ENCODE measurements around the gene ASCL2.

The ASCL2 gene

DNA sequence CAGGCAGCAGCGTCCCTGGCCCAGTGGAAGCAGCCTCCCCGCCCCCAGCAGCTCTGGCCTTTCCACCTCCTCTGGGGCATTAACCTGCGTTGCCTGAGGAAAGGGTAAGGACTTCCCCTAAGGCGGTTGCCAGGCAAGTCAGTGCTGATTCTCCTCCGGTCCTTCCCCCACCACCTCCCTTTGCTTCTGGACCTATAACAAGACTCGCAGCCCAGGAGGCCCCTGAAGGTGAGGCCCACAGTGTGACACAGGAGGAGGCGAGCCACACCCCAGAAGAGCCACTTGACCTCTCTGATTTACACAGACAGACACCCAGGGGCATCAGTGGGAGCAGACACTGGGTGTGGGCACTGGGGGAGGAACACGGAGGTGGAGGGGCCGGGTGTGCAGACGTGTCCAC lies 35.4 kb downstream of the ASCL2 start:
- DNase-seq (ENCODE audit: low read depth in 2 of 2) = no peak

DNA sequence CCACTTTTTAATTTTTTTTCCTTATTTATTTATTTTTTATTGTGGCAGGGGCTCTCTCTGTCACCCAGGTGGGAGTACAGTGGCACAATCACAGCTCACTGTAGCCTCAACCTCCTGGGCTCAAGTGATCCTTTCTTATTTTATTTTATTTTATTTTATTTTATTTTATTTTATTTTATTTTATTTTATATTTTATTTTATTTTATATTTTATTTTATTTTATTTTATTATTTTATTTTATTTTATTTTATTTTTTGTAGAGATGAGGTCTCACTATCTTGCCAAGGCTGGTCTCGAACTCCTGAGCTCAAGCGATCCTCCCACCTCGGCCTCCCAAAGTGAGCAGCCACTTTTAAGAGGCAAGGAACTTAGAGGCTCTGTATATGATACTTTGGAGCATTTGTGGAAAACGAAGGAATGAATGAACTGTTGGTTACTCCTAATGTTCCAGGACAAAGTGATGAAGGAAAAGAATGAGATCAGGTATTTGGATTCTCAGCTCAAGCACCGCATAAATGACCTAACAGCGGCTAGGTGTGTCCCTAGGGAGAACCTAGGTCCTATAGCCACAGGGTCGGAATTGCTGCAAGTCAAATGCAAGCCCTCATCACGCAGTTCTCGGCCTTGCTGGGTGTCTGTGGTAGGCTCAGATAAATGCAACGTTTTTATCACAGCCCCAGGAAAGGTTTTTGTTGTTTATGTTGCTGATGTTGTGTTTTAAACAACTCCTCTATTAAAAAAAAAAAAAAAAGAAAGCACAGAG lies 36.5 kb downstream of the ASCL2 start:
- DNase-seq (ENCODE audit: low read depth in 2 of 2) = no peak

DNA sequence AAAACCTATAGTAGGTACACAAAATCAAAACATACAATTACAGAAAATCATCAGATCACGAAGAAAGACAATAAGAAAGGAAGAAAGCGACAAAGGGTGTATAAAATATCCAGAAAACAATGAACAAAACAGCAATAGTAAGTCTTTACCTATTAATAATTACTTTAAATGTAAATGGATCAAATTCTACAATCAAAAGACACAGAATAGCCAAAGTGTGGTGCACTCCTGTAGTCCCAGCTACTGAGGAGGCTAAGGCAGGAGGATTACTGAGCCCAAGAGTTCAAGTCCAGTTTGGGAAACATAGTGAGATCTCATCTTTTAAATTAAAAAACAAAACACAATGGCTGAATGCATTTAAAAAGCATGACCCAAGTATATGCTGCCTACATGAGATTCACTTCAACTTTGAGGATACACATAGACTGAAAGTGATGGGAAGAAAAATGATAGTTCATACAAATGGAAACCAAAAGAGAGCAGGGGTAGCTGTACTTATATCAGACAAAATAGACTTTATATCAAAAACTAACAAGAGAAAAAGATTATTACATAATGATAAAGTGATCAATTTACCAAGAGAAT lies 40.6 kb downstream of the ASCL2 start:
- no peak for DNase-seq (ENCODE audit: low read depth in 2 of 2)

DNA sequence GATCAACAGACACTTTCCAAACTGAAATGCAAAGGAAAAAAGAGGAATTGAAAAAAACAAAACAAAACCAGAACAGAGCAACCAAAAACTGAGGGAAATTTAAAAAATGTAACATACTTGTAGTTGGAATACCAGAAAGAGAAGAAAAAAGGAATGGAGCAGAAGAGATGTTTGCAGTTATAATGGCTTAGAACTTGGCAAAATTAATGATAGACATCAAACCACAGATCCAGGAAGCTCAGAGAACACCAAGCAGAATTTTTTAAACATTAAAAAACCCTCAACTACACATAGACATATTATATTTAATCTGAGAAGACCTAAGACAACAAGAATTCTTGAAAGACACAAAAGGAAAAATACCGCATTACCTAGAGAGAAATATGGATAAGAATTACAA lies 46.1 kb downstream of the ASCL2 start:
- DNase-seq (ENCODE audit: low read depth in 2 of 2) = no peak

DNA sequence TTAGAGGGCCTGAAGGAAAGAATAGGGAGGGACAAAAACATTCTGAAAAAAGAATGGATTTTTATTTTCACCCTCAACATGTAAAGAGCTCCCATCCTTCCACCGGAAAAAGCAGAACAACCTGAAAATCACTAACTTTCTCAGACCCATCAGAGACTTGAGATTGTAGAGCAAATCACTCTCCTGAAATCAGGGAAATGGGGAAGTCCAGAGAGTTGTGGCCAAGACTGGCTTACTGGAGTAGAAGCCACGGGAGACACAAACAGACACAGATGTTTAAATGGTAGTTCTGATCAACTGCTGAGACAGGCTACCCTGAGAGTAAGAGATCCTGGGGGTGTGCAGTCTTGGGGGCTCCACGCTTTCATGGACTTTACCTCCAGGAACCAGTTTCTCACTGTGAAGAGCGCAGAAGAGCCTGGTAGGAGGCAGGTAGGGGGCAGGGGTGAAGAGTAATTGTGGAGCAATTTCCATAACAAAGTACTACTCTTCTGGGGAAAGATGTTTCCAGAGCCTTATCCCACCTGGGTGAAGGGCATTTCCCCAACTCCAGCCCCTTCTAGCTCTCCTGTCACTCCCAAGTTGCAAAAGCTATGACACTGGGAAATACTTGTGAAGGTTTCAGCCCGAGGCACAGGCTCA lies 47.1 kb downstream of the ASCL2 start:
- DNase-seq (ENCODE audit: low read depth in 2 of 2) = no peak

DNA sequence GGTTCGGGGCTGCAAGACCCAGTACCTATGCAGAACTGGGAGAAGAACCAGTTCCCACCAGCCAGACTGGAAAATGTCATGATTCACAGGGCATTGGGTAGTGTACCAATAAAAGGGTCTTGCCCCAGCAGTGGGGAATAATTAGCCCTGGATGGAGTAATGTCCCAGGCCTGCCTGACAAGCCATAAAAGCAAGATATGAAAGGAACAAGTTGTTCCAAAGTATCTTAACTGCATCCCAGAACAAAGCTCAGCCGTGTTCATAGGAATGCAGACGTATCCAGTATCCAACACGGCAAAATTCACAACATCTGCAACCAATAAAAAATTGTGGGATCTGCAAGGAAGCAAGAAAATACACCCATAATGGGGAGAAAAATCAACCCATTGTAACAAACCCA lies 47.9 kb downstream of the ASCL2 start:
- no peak for DNase-seq (ENCODE audit: low read depth in 2 of 2)

DNA sequence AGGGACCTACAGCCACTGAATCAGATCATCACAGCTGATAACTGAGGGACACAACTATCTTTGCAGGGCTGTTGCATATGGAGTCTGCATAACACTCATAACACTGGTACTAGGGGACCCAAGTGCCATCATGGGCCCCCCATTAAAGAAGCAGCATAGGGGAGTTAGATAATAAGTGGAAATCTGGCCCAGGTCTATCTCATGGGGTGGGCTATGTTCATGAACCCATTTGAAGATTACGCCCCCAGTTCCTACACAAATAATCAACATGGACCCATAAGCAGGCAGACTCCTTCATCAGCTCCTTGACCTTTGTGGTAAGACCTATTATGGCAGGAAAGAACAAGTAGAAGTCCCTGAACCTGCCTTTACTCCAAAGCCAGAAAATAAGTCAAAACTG lies 48.8 kb downstream of the ASCL2 start:
- no peak for DNase-seq (ENCODE audit: low read depth in 2 of 2)

DNA sequence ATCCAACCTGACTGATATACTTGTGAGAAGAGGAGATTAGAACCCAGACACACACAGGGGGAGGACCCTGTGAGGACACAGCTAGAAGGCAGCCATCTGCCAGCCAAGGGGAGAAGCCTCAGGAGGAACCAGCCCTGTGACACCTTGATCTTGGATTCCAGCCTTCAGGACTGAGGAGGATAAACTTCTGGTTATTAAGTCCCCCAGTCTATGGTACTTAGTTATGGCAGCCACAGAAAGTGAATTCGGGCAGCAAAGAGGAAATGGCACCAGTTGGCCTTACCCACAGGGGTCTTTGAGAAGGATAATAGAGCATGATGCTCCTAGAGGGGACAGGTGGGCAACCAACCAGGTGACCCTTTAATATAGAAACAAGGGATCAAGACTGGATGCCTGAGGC lies 49.4 kb downstream of the ASCL2 start:
- DNase-seq (ENCODE audit: low read depth in 2 of 2) = no peak

DNA sequence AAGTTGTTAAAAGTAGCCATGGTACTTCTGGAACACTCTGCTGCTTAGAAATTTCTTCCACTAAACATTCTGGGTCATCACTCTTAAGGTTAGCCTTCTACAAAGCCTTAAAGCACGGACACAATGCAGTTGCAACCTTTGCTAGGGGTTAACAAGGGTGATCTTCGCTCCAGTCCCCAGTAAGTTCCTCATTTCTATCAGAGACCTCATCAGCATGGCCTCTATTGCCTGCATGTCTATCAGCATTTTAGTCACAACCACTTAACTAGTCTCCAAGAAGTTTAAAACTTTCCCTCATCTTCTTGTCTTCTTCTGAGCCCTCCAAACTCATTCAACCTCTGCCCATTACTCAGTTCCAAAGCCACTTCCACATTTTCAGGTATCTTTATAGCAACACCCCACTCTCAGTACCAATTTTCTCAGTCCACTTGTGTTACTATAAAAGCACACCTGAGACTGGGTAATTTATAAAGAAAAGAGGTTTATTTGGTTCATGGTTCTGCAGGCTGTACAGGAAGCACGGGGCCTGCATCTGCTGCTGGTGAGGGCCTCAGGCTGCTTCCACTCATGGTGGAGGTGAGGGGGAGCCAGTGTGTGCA lies 50.1 kb downstream of the ASCL2 start:
- DNase-seq (ENCODE audit: low read depth in 2 of 2) = no peak

DNA sequence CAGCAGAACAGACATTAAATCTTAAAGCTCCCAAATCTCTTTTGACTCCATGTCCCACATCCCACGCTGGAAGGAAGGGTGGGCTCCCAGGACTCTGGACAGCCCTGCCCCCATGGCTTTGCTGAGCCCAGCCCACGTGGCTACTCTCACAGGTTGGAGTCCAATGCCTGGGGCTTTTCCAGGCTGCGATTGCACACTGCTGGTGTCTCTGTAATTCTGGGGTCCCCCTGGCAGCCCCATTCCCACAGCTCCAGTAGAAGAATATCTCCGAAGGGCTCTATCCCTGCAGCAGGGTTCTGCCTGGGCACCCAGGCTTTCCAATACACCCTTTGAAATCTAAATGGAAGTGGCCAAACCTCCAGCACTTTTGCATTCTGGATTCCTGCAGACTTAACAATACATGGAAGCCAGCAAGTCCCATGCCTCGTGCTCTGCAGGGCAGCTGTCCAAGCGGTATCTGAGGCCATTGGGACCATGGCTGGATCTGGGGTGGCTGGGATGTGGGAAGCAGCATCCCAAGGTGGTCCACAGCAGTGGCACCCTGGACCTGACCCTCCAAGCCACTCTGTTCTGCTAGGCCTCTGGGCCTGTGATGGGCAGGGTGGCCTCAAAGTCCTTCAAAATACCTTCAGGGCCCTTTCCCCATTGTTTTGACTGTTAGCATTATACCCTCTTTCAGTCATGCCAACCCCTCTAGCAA lies 50.9 kb downstream of the ASCL2 start:
- DNase-seq (ENCODE audit: low read depth in 2 of 2) = no peak

Data from stimulated activated CD8-positive, alpha-beta memory T cell treated with anti-CD3 and anti-CD28 coated beads, Interleukin-7, amount 100 ng/mL, for 1 hour (primary cell).